ENCODE measurements around the gene MDH2. TPM values are rescaled to one million over a fixed set of nuclear protein-coding genes. Genes with fewer than 3 reads are reported as not detected.

The MDH2 gene
- total RNA-seq, 2 experiments from 2014 or later: 259 to 271 TPM

DNA sequence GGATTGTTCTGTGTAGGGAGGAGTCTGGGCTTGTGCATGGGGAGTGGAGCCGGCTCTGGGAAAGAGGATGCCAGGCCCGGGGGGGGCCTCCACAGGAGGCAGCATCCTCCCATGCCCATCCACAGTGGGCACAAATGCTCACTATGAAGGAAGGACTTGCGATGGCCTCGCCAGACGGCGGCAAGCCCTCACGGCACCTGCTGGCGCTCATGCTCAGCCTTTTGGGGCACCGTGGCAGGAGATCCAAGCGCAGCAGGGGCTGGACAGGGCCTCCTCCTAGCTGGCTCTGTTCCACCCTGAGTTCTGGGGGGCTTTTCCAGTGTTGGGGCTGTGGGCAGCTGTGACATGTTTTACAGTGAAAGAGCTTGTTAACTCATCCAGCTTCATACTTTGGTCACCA, 15.2 kb downstream of the MDH2 start:
- ChIA-PET POLR2A (no interaction called here), CTCF (no interaction called here)
- Mint-ChIP-seq H3K4me1 (ENCODE audit: low read depth) (peaks cover 12% of the 10 kb centered on the region), H3K27ac (no peak overlapping the region), H3K36me3 (peaks cover 58% of the 10 kb centered on the region), H3K9me3 (no peaks in the 10 kb centered on the region), H3K4me3 (no peak overlapping the region), H3K27me3 (no peaks in the 10 kb centered on the region)
- intact Hi-C loops (cut with micrococcal nuclease): no loop called here
- DNase-seq: no peak

DNA sequence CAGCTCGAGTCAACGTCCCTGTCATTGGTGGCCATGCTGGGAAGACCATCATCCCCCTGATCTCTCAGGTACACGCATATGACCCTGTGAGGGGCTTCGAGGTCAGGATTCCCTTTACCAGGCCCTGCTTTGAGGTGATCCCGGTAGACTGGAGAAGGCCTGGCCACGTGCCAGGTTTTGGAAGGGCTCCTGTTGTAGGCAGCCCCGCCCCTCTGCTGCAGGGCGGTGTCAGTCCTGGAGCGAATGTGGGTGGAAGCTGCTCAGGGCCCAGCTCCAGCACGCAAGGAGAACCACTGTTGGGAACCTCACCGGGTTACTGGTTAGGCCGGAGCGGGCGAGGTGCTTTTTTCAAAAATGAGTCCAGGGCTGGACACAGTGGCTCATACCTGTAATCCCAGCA, 15.6 kb downstream of the MDH2 start:
- no peak for DNase-seq
- Mint-ChIP-seq H3K9me3 (no peaks in the 10 kb centered on the region), H3K36me3 (peaks cover 55% of the 10 kb centered on the region), H3K27ac (no peak overlapping the region), H3K4me3 (no peak overlapping the region), H3K27me3 (no peaks in the 10 kb centered on the region), H3K4me1 (ENCODE audit: low read depth) (peaks cover 12% of the 10 kb centered on the region)
- CTCF ChIA-PET: no interaction called here
- POLR2A ChIA-PET: no interaction called here
- intact Hi-C loops (cut with micrococcal nuclease): no loop called here

- POLR2A ChIA-PET: no interaction called here
- Mint-ChIP-seq H3K9me3 (no peaks in the 10 kb centered on the region), H3K36me3 (peaks cover 49% of the 10 kb centered on the region)
Observed at GRCh38 chr7:76064208-76064970, 16.5 kb downstream of the MDH2 start.

DNA sequence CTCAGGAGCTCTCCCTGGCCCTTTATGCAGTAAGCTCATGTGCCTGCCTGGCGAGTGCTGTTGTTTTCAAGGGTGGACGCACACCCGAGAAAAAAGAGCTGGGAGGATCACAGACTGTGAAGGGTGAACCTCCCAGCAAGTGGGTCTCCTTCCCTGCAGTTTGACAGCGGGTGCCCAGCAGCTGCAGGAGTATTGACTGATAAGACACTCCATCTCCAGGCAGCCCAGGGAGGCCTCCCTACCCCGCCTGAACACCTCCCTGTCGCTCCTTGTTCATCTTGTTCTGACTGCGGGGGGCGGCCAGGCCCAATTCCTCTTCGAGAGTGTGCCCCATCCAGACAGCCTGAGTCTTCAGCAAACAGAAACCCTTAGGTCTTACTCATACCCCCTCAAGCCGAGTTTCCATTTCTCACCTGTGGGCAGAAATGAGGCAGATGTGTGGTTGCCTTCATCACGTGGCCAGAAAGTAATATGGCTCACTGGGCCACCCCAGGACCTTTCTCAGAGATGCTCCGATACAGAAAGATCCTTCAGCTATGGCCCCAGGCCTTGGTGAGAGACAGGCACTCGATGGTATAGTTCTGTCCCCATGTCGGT, 17.2 kb downstream of the MDH2 start:
- H3K4me1 Mint-ChIP-seq (ENCODE audit: low read depth): peaks cover 12% of the 10 kb centered on the region
- CTCF ChIA-PET: no interaction called here
- H3K36me3 Mint-ChIP-seq: peaks cover 44% of the 10 kb centered on the region
- H3K9me3 Mint-ChIP-seq: no peaks in the 10 kb centered on the region
- peak; percentile 49 for DNase-seq
- POLR2A ChIA-PET: no interaction called here
- H3K27me3 Mint-ChIP-seq: no peaks in the 10 kb centered on the region
- intact Hi-C loops (cut with micrococcal nuclease): no loop called here
- H3K27ac Mint-ChIP-seq: no peak overlapping the region
- no peak overlapping the region for H3K4me3 Mint-ChIP-seq

More at GRCh38 chr7:76064208-76064970, 16.5 kb downstream of the MDH2 start:
- no peaks in the 10 kb centered on the region for H3K27me3 Mint-ChIP-seq
- peaks cover 12% of the 10 kb centered on the region for H3K4me1 Mint-ChIP-seq (ENCODE audit: low read depth)
- H3K27ac Mint-ChIP-seq: no peak overlapping the region
- CTCF ChIA-PET: no interaction called here
- intact Hi-C loops (cut with micrococcal nuclease): no loop called here
- H3K4me3 Mint-ChIP-seq: no peak overlapping the region
- no peak for DNase-seq

DNA sequence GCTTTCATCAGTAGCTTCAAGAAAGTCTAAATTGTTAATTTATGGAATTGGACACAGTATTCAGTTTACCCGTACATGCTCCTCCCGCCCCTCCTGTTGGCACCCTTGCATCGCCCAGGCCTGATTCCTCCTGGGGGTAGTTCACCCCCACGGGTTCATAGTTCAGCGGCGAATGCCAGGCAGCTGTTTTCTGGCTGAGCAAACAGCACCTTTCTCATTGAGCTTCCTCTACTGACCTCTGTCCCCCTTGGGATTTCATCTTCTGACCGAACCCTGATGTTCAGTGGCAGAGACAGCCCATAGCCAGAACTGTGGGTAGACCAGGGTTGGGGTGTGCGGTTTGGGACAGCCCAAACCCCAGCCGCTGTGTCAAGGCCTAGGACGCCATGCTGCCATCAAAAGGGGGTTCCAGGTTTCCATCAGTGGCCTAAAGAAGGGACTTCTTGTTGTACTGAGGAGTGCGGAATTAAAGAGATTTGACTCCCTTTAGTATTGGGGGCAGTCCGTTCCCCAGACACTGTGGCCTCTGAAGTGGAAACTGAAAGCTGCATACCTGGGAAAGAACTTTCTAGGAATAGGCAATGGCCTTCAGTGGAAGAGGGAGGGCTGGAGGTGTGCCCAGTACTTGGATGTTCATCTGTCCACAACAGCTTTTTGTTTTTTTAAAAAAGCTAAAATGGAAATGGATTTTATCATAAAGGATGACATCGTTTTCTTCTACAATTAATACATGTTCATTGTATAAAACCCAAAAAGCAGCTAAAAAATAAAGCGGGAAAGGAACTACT, 19.0 kb downstream of the MDH2 start:
- Mint-ChIP-seq H3K4me1 (ENCODE audit: low read depth) (peaks cover 12% of the 10 kb centered on the region), H3K9me3 (no peaks in the 10 kb centered on the region), H3K27ac (no peak overlapping the region), H3K4me3 (no peak overlapping the region), H3K27me3 (no peaks in the 10 kb centered on the region), H3K36me3 (peaks cover 40% of the 10 kb centered on the region)
- no peak for DNase-seq
- ChIA-PET CTCF (no interaction called here), POLR2A (interaction anchor here (0.9 kb wide), 1 partner anchor 84 kb away, joined by 4 read pairs; no protein-coding TSS in a partner anchor)
- intact Hi-C loops (cut with micrococcal nuclease): no loop called here

- Mint-ChIP-seq H3K9me3 (peaks cover 3% of the 10 kb centered on the region), H3K27ac (no peak overlapping the region), H3K4me3 (no peak overlapping the region), H3K36me3 (peaks cover 31% of the 10 kb centered on the region), H3K4me1 (ENCODE audit: low read depth) (peaks cover 12% of the 10 kb centered on the region), H3K27me3 (no peaks in the 10 kb centered on the region)
- ChIA-PET POLR2A (interaction anchor here (0.6 kb wide), 1 partner anchor 21 kb away, joined by 3 read pairs; the partner anchor contains the start of genes MDH2 and STYXL1), CTCF (interaction anchor here (1.3 kb wide), 1 partner anchor 109 kb away, joined by 3 read pairs; no protein-coding TSS in a partner anchor)
- intact Hi-C loops (cut with micrococcal nuclease): no loop called here
- no peak for DNase-seq
Observed at GRCh38 chr7:76069238-76069638, 21.3 kb downstream of the MDH2 start.

DNA sequence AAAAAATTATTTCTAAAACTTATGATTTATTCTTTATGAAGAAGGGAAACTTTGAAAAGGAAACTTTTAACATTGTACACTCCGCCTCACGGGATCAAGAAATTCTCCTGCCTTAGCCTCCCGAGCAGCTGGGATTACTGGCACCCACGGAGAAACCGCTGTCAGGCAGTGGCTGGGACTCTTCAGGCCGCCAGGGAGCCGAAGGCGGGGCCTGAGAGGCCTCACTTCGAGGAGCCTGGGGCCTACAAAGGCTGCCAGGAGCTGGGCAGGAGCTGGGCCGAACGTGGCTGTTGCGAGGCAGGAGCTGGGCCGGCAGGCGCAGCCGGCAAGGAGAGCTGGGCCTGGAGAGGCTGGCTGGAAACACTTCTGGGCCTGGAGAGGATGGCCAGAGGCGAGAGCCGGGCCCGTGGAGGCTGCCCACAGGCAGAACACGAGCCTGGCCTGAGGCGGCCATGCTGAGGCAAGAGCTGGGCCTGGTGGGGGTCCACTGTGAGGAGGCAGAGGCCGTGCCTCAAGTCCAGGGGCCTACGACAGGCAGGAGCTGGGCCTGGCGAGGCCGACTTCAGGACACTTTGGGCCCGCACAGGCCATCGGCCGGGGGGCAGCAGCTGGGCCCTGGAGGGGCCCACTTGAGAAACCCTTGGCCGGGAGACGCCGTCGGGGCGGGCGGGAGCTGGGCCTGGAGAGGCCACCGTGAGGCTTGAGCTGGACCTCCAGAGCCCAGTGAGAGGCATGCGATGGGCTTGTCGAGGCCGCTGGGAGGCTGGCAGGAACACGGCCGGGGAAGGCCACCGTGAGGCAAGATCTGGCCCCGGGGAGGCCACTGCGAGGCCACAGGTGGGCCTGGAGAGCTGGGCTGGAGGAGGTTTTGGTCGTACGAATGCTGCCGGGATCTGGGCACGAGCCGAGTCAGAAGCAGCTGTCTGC, 23.7 kb downstream of the MDH2 start:
- no peak overlapping the region for H3K27ac Mint-ChIP-seq
- H3K4me1 Mint-ChIP-seq (ENCODE audit: low read depth): no peaks in the 10 kb centered on the region
- peaks cover 9% of the 10 kb centered on the region for H3K36me3 Mint-ChIP-seq
- H3K27me3 Mint-ChIP-seq: no peaks in the 10 kb centered on the region
- peaks cover 11% of the 10 kb centered on the region for H3K9me3 Mint-ChIP-seq
- ChIA-PET POLR2A (no interaction called here), CTCF (interaction anchor here (1.3 to 1.8 kb wide), 2 partner anchors 51 to 206 kb away, joined by 4 to 5 read pairs; no protein-coding TSS in a partner anchor)
- H3K4me3 Mint-ChIP-seq: no peak overlapping the region
- DNase-seq: no peak
- intact Hi-C loops (cut with micrococcal nuclease): no loop called here

DNA sequence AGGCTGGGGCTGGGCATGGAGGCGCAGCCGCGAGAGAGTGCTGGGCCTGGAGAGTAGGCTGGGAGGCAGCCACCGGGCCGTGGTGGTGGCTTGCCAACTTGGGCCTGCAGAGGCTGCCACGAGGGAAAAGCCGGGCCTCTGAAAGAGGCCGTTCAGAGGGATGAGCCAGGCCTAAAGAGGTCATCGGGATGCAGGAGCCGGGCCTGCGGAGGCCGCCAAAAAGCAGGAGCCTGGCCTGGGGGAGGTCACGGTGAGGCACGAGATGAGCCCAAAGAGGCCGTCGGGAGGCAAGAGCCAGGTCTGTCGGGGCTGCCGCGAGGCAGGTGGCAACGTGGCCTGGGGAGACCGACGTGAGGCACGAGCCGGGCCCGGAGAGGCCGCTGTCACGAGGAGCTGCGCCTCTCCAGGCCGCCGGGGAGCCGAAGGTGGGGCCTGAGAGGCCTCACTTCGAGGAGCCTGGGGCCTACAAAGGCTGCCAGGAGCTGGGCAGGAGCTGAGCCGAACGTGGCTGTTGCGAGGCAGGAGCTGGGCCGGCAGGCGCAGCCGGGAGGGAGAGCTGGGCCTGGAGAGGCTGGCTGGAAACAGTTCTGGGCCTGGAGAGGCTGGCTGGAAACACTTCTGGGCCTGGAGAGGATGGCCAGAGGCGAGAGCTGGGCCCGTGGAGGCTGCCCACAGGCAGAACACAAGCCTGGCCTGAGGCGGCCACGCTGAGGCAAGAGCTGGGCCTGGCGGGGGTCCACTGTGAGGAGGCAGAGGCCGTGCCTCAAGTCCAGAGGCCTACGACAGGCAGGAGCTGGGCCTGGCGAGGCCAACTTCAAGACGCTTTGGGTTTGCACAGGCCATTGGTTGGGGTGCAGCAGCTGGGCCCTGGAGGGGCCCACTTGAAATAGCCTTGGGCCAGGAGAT, 24.6 kb downstream of the MDH2 start:
- no peak overlapping the region for H3K27ac Mint-ChIP-seq
- intact Hi-C loops (cut with micrococcal nuclease): no loop called here
- H3K9me3 Mint-ChIP-seq: peaks cover 11% of the 10 kb centered on the region
- ChIA-PET CTCF (interaction anchor here (1.3 to 1.8 kb wide), 2 partner anchors 52 to 207 kb away, joined by 4 to 5 read pairs; no protein-coding TSS in a partner anchor), POLR2A (no interaction called here)
- H3K36me3 Mint-ChIP-seq: peaks cover 2% of the 10 kb centered on the region
- no peak overlapping the region for H3K4me3 Mint-ChIP-seq
- DNase-seq: no peak
- peaks cover 7% of the 10 kb centered on the region for H3K4me1 Mint-ChIP-seq (ENCODE audit: low read depth)
- no peaks in the 10 kb centered on the region for H3K27me3 Mint-ChIP-seq

DNA sequence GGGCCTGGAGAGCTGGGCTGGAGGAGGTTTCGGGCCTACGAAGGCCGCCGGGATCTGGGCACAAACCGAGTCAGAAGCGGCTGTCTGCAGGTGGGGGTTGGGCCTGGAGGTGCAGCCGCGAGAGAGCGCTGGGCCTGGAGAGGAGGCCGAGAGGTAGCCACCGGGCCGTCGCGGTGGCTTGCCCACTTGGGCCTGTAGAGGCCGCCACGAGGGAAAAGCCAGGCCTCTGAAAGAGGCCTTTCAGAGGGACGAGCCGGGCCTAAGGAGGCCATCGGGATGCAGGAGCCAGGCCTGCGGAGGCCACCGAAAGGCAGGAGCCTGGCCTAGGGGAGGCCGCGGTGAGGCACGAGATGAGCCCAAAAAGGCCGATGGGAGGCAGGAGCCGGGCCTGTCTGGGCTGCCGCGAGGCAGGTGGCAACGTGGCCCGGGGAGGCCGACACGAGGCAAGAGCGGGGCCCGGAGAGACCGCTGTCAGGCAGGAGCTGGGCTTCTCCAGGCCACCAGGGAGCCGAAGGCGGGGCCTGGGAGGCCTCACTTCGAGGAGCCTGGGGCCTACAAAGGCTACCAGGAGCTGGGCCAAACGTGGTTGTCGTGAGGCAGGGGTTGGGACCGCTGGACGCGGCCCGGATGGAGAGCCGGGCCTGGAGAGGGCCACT, 25.6 kb downstream of the MDH2 start:
- H3K9me3 Mint-ChIP-seq: peaks cover 11% of the 10 kb centered on the region
- H3K36me3 Mint-ChIP-seq: no peaks in the 10 kb centered on the region
- ChIA-PET CTCF (no interaction called here), POLR2A (no interaction called here)
- H3K27ac Mint-ChIP-seq: no peak overlapping the region
- intact Hi-C loops (cut with micrococcal nuclease): no loop called here
- H3K4me3 Mint-ChIP-seq: no peak overlapping the region
- DNase-seq: no peak
- H3K4me1 Mint-ChIP-seq (ENCODE audit: low read depth): peaks cover 12% of the 10 kb centered on the region
- H3K27me3 Mint-ChIP-seq: no peaks in the 10 kb centered on the region

DNA sequence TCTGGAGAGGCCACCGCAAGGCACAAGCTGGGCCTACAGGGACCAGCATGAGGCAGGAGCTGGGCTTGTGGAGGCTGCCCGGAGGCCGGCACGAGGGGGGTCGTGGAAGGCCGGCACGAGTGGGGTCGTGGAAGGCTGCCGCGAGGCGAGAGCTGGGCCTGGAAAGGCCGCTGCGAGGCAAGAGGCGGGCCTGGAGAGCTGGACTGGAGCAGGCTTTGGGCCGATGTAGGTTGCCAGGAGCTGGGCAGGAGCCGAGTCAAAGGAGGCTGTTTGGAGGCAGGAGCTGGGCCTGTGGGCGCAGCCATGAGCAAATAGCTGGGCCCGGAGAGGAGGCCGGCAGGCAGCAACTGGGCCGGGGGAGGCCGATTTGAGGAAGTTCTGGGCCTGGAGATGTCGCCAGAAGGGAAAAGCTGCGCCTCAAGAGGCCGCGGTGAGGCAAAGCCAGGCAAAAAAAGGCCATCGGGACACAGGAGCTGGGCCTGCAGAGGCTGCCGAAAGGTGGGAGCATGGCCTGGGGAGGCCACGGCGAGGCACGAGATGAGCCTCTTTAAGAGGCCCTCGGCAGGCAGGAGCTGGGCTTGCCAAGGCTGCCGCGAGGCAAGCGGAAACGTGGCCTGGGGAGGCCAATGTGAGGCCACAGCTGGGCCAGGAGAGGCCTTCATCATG, 26.5 kb downstream of the MDH2 start:
- H3K4me3 Mint-ChIP-seq: no peak overlapping the region
- DNase-seq: no peak
- POLR2A ChIA-PET: no interaction called here
- no peaks in the 10 kb centered on the region for H3K36me3 Mint-ChIP-seq
- no peak overlapping the region for H3K27ac Mint-ChIP-seq
- peaks cover 11% of the 10 kb centered on the region for H3K9me3 Mint-ChIP-seq
- H3K4me1 Mint-ChIP-seq (ENCODE audit: low read depth): peaks cover 12% of the 10 kb centered on the region
- intact Hi-C loops (cut with micrococcal nuclease): no loop called here
- H3K27me3 Mint-ChIP-seq: no peaks in the 10 kb centered on the region
- CTCF ChIA-PET: interaction anchor here (1.0 kb wide), 1 partner anchor 25 kb away, joined by 3 read pairs; no protein-coding TSS in a partner anchor
